DND-41 (cell line): ENCODE results near the gene PKNOX1.
"Not testable (repeated sequence)": the region's sequence is repeated elsewhere in the genome, so short reads cannot be mapped to it uniquely, and the experiment has no call there.

Experiments
- EZH2 ChIP-seq: IDR thresholded peaks from 3 replicates; pipeline ENCODE4 v1.6.1; 2012; ENCODE audit warnings: borderline replicate concordance, low read depth, mild to moderate bottlenecking, moderate library complexity, low read length, inconsistent platforms; ENCODE audit not compliant: severe bottlenecking
- TF ChIP-seq, protein P1 (sequence below): IDR thresholded peaks from 2 replicates; pipeline ENCODE4 v1.5.1; 2012; ENCODE audit warnings: borderline replicate concordance, low read length, moderate library complexity, mild to moderate bottlenecking; ENCODE audit not compliant: poor library complexity, severe bottlenecking; ENCODE audit errors: extremely low read depth

DNA sequence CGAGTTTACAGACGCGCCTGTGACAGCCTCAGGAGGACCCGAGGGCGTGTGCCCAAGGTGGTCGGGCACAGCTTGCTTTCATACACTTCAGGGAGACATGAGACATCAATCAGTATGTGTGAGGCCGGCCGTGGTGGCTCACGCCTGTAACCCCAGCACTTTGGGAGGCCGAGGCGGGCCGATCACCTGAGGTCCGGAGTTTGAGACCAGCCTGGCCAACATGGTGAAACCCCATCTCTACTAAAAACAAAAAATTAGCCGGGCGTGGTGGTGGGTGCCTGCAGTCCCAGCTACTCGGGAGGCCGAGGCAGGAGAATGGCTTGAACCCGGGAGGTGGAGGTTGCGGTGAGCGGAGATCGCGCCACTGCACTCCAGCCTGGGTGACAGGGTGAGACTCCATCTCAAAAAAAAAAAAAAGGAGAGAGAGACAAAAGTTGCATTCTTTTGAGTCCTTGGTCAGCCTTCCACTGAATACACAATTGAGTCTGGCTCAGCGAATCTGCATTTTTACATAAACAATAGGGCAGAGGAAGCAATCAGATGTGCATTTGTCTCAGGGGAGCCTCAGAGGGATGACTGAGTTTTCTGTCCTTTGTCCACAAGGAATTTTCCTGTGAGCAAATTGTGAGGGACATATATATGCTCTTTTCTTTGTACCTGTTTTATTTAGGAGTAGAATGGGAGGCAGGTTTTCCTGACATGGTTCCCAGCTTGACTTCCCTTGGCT is 46.7 kb upstream of the PKNOX1 start:
- TF ChIP-seq, protein P1, sequence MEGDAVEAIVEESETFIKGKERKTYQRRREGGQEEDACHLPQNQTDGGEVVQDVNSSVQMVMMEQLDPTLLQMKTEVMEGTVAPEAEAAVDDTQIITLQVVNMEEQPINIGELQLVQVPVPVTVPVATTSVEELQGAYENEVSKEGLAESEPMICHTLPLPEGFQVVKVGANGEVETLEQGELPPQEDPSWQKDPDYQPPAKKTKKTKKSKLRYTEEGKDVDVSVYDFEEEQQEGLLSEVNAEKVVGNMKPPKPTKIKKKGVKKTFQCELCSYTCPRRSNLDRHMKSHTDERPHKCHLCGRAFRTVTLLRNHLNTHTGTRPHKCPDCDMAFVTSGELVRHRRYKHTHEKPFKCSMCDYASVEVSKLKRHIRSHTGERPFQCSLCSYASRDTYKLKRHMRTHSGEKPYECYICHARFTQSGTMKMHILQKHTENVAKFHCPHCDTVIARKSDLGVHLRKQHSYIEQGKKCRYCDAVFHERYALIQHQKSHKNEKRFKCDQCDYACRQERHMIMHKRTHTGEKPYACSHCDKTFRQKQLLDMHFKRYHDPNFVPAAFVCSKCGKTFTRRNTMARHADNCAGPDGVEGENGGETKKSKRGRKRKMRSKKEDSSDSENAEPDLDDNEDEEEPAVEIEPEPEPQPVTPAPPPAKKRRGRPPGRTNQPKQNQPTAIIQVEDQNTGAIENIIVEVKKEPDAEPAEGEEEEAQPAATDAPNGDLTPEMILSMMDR, result not testable (repeated sequence)
- TF ChIP-seq EZH2, result not testable (repeated sequence)
